HepG2 (cell line): Measurements from ENCODE around the gene SLC34A3. TPM values are rescaled to one million over a fixed set of nuclear protein-coding genes. Genes with fewer than 3 reads are reported as not detected.

Experiments used
- GLI4 ChIP-seq: sonication (generic); formaldehyde crosslinking; IDR thresholded peaks from 2 replicates; pipeline ENCODE4 v1.5.1; 2020; ENCODE audit warnings: missing genetic modification reagents, mild to moderate bottlenecking, moderate library complexity, borderline replicate concordance
- GLMP ChIP-seq: sonication (generic); formaldehyde crosslinking; IDR thresholded peaks from 2 replicates; pipeline ENCODE4 v1.9.0; 2021; ENCODE audit warnings: missing genetic modification reagents, mild to moderate bottlenecking, borderline replicate concordance
- HDAC6 ChIP-seq: fragments of 200-600 bp; sonication (generic); IDR thresholded peaks from 2 replicates; pipeline ENCODE4 v1.7.0; 2017; ENCODE audit warnings: mild to moderate bottlenecking, antibody characterized with exemption, low read length, low read depth
- HNRNPK ChIP-seq: fragments of 200-400 bp; formaldehyde crosslinking; IDR thresholded peaks from 2 replicates; pipeline ENCODE4 v1.6.1; 2018; ENCODE audit warnings: low read length, low read depth, moderate library complexity, mild to moderate bottlenecking; ENCODE audit not compliant: poor library complexity, severe bottlenecking
- HOXA3 ChIP-seq: sonication (generic); formaldehyde crosslinking; IDR thresholded peaks from 2 replicates; pipeline ENCODE4 v1.5.0; 2020; ENCODE audit warnings: missing genetic modification reagents
- JUND ChIP-seq: sonication (generic); formaldehyde crosslinking; IDR thresholded peaks from 2 replicates; pipeline ENCODE4 v1.8.0; 2022; ENCODE audit warnings: mild to moderate bottlenecking, missing genetic modification reagents
- KMT2A ChIP-seq: sonication (generic); formaldehyde crosslinking; IDR thresholded peaks from 2 replicates; pipeline ENCODE4 v1.4.0; 2020; ENCODE audit warnings: missing genetic modification reagents
- MEF2D ChIP-seq: sonication (generic); formaldehyde crosslinking; IDR thresholded peaks from 2 replicates; pipeline ENCODE4 v1.5.1; 2020; ENCODE audit warnings: mild to moderate bottlenecking, missing genetic modification reagents
- MTERF4 ChIP-seq: sonication (generic); formaldehyde crosslinking; IDR thresholded peaks from 2 replicates; pipeline ENCODE4 v1.8.0; 2023; ENCODE audit warnings: mild to moderate bottlenecking, missing genetic modification reagents
- NCOA1 ChIP-seq: sonication (generic); formaldehyde crosslinking; IDR thresholded peaks from 2 replicates; pipeline ENCODE4 v1.9.0; 2021; ENCODE audit warnings: missing genetic modification reagents
- RXRA ChIP-seq: sonication (generic); formaldehyde crosslinking; IDR thresholded peaks from 2 replicates; pipeline ENCODE4 v1.5.1; 2020; ENCODE audit warnings: missing genetic modification reagents
- THAP8 ChIP-seq: sonication (generic); formaldehyde crosslinking; IDR thresholded peaks from 2 replicates; pipeline ENCODE4 v1.5.1; 2020; ENCODE audit warnings: missing genetic modification reagents, mild to moderate bottlenecking, borderline replicate concordance
- THYN1 ChIP-seq: sonication (generic); formaldehyde crosslinking; IDR thresholded peaks from 2 replicates; pipeline ENCODE4 v1.8.1; 2023; ENCODE audit warnings: low read depth, mild to moderate bottlenecking, moderate library complexity, missing genetic modification reagents, borderline replicate concordance
- UBTF ChIP-seq: sonication (generic); formaldehyde crosslinking; IDR thresholded peaks from 2 replicates; pipeline ENCODE4 v1.4.0; 2020; ENCODE audit warnings: mild to moderate bottlenecking, missing genetic modification reagents
- YY1 ChIP-seq: IDR thresholded peaks from 2 replicates; pipeline ENCODE4 v1.6.1; 2011; ENCODE audit warnings: low read length, low read depth, moderate library complexity, mild to moderate bottlenecking; ENCODE audit not compliant: insufficient read depth, insufficient replicate concordance
- ZBTB20 ChIP-seq: sonication (generic); formaldehyde crosslinking; IDR thresholded peaks from 2 replicates; pipeline ENCODE4 v1.8.1; 2023; ENCODE audit warnings: missing genetic modification reagents, low read depth, mild to moderate bottlenecking, borderline replicate concordance
- ZNF234 ChIP-seq: sonication (generic); formaldehyde crosslinking; conservative IDR thresholded peaks from 2 replicates; pipeline ENCODE4 v1.5.1; 2020; ENCODE audit warnings: mild to moderate bottlenecking, missing genetic modification reagents
- ZNF251 ChIP-seq: sonication (generic); formaldehyde crosslinking; IDR thresholded peaks from 2 replicates; pipeline ENCODE4 v1.9.0; 2021; ENCODE audit warnings: mild to moderate bottlenecking, missing genetic modification reagents
- ZNF484 ChIP-seq: sonication (generic); formaldehyde crosslinking; IDR thresholded peaks from 2 replicates; pipeline ENCODE4 v1.5.1; 2020; ENCODE audit warnings: mild to moderate bottlenecking, low read depth, missing genetic modification reagents, borderline replicate concordance
- ZNF639 ChIP-seq: conservative IDR thresholded peaks from 2 replicates; pipeline ENCODE4 v1.6.1; 2018; ENCODE audit warnings: missing genetic modification reagents
- ZNF775 ChIP-seq: sonication (generic); formaldehyde crosslinking; IDR thresholded peaks from 2 replicates; pipeline ENCODE4 v1.4.0; 2020; ENCODE audit warnings: missing genetic modification reagents, mild to moderate bottlenecking, moderate library complexity, borderline replicate concordance
- ZNF850 ChIP-seq: sonication (generic); formaldehyde crosslinking; conservative IDR thresholded peaks from 2 replicates; pipeline ENCODE4 v1.9.0; 2021; ENCODE audit warnings: mild to moderate bottlenecking, missing genetic modification reagents
- polyA plus RNA-seq, 8 experiments: library from polyadenylated mRNA; depleted of rRNA in 3 of 8; stranded (reverse) in 7 of 8; unstranded in 1 of 8; fragments of >200 nt; fragmentation: Illumina TruSeq in 4 of 8; extraction: Trizol in 4 of 8; gene quantifications; 2 replicates each; pipeline versions ENCODE4 v1.2.1 to v1.2.3, GENCODE V29; 2011 to 2016; ENCODE audit warnings: low read depth in 4 of 8, missing spikeins in 1 of 8, mixed read lengths in 1 of 8; ENCODE audit not compliant: insufficient read depth in 1 of 8
- total RNA-seq, 5 experiments: library from RNA; depleted of rRNA; stranded (reverse); fragments of >200 nt; fragmentation: Illumina TruSeq; extraction: Trizol; gene quantifications; 2 replicates each; pipeline ENCODE4 v1.2.3, GENCODE V29; 2016; ENCODE audit warnings: low read depth in 1 of 5

SLC34A3 gene
- total and polyA plus RNA-seq, 2 of the 13 experiments (the other 11 are each of a cell fraction or from before 2014, with no cell fraction given) = 0.07 to 1.0 TPM

- 0 out of 2 replicates have a peak, but pooled peaks have one; percentile 15 for TF ChIP-seq ZBTB20 (CRISPR knock-in tag)
- no peak for TF ChIP-seq MEF2D (CRISPR knock-in tag)
- no peak for TF ChIP-seq NCOA1 (CRISPR knock-in tag)
- TF ChIP-seq ZNF639 (CRISPR knock-in tag) = no peak
- TF ChIP-seq ZNF234 (CRISPR knock-in tag) = no peak
- TF ChIP-seq YY1 = no peak
- no peak for TF ChIP-seq KMT2A (CRISPR knock-in tag)
- no peak for TF ChIP-seq ZNF251 (CRISPR knock-in tag)
- TF ChIP-seq ZNF484 = no peak
- TF ChIP-seq THYN1 = no peak
- no peak for TF ChIP-seq THAP8 (CRISPR knock-in tag)
- no peak for TF ChIP-seq HNRNPK
- no peak for TF ChIP-seq GLMP (CRISPR knock-in tag)
- TF ChIP-seq UBTF (CRISPR knock-in tag) = peak; percentile 83
- TF ChIP-seq ZNF850 (CRISPR knock-in tag) = no peak
- TF ChIP-seq RXRA (CRISPR knock-in tag) = no peak
- no peak for TF ChIP-seq ZNF775 (CRISPR knock-in tag)
- TF ChIP-seq JUND (CRISPR knock-in tag) = no peak
- no peak for TF ChIP-seq HOXA3 (CRISPR knock-in tag)
- TF ChIP-seq MTERF4 = peak; percentile 57; the same call in 1 of the 2 replicates
- no peak for TF ChIP-seq GLI4 (CRISPR knock-in tag)
- no peak for TF ChIP-seq HDAC6
Measured at GRCh38 chr9:137222190-137223077, 8.3 kb upstream of the SLC34A3 start, which contains the start of gene RNF208 (continued).
